Measurements from ENCODE around the gene CD48.
A peak's percentile ranks its signal among the peaks of the same experiment; 100 is the strongest.

CD48 gene

GRCh38 chr1:160630523-160631451 lies 80.8 kb downstream of the CD48 start:
- DNase-seq = no peak

DNA sequence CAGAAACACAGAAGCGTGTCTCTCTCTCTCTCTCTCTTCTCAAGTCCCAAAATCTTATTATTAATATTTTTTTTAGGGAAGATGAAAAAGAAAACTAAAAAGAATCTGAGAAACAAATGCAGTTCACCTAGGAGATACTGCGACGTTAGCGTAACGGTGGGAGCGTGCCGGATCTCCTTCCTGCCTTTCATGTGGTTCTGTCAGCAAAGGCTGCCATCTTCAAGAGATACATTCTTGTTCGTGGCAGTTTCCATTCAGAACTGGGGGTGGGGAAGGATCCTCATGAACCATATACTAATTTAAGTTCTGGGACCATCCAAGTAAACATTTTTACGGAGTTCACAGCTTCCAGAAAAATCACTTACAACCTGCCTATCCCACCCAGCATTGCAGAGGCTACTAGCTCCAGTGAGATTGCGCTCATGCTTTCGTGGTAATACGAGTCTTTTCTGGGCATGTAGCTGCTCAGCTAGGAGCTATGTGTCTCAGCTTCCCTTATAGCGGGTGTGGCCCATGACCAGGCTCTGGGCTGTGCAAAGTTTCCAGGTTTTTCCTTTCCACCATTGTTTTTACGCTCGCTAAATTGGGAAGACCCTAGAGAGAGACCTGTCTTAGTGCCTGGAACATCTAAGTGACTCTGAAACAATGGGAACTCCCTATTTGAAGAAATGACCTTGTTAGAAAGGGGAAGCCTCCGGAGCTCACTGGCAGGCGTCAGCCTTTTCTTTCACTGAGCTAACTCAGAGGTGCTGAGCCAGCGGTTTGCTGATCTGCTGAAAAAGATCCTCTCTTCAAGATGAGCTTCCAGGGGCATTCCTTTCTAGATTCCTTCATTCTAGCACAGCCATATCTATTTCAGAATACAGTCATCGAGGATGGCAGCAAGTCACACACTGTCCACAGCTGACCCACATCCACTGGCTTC lies 82.1 kb downstream of the CD48 start:
- DNase-seq = peak; percentile 75 to 86

DNA sequence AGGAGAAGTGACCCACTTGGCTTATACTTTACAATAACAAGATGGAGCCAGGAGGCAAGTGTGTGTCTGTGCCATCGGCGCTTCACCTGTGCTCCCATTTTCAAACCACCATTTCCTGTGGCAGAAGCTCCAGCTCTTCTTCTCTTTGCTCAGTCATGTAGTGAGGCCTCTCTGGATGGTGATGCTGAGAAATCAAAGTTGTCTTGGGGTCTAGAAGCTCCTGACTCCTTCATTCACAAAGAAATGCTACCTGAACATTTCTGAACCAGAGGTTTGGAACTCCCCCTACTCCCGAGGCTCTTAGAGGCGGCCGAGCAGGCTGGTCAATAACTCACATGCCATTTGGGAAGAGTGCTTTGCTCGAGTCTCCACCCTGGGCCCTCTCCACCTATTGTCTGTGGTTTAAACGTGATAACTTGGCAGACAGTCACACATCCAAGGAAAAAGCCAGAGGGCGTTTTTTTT lies 82.8 kb downstream of the CD48 start:
- DNase-seq = peak in 1 of 2 donors; percentile 60
